Ishikawa (cell line): ENCODE results near the gene PCYT1A.

ENCODE experiments used
- CEBPB ChIP-seq: IDR thresholded peaks from 2 replicates; pipeline ENCODE4 v1.6.1; 2012
- CREB1 ChIP-seq: IDR thresholded peaks from 2 replicates; pipeline ENCODE4 v1.6.1; 2012; ENCODE audit warnings: low read depth
- EGR1 ChIP-seq: IDR thresholded peaks from 2 replicates; pipeline ENCODE4 v1.6.1; 2012
- EP300 ChIP-seq: IDR thresholded peaks from 2 replicates; pipeline ENCODE4 v1.6.1; 2012; ENCODE audit warnings: borderline replicate concordance
- FOXM1 ChIP-seq: IDR thresholded peaks from 2 replicates; pipeline ENCODE4 v1.6.1; 2012; ENCODE audit warnings: low read depth, borderline replicate concordance
- MAX ChIP-seq: IDR thresholded peaks from 2 replicates; pipeline ENCODE4 v1.6.1; 2012
- NFIC ChIP-seq: IDR thresholded peaks from 2 replicates; pipeline ENCODE4 v1.6.1; 2012
- RAD21 ChIP-seq: IDR thresholded peaks from 2 replicates; pipeline ENCODE4 v1.6.1; 2012; ENCODE audit warnings: low read depth
- REST ChIP-seq: IDR thresholded peaks from 2 replicates; pipeline ENCODE4 v1.6.1; 2012; ENCODE audit warnings: low read depth, mild to moderate bottlenecking
- TAF1 ChIP-seq: IDR thresholded peaks from 2 replicates; pipeline ENCODE4 v1.6.1; 2012; ENCODE audit warnings: low read depth, mild to moderate bottlenecking
- TCF12 ChIP-seq: IDR thresholded peaks from 2 replicates; pipeline ENCODE4 v1.6.1; 2012; ENCODE audit warnings: low read depth
- TEAD4 ChIP-seq: IDR thresholded peaks from 2 replicates; pipeline ENCODE4 v1.6.1; 2012
- USF1 ChIP-seq: IDR thresholded peaks from 2 replicates; pipeline ENCODE4 v1.6.1; 2012
- YY1 ChIP-seq: IDR thresholded peaks from 2 replicates; pipeline ENCODE4 v1.6.1; 2012; ENCODE audit warnings: low read depth
- ZBTB7A ChIP-seq: IDR thresholded peaks from 2 replicates; pipeline ENCODE4 v1.6.1; 2012; ENCODE audit warnings: low read depth

The PCYT1A gene

GRCh38 chr3:196255776-196256175, 31.8 kb downstream of the PCYT1A start:
- TF ChIP-seq RAD21 (no peak), EGR1 (no peak), CEBPB (no peak), TEAD4 (no peak), MAX (no peak), NFIC (no peak)

GRCh38 chr3:196254376-196255283, 32.9 kb downstream of the PCYT1A start:
- TF ChIP-seq EP300 = no peak
- TF ChIP-seq CEBPB = no peak
- TF ChIP-seq TCF12 = no peak
- no peak for TF ChIP-seq RAD21
- no peak for TF ChIP-seq ZBTB7A
- no peak for TF ChIP-seq MAX
- TF ChIP-seq TEAD4 = no peak
- TF ChIP-seq EGR1 = no peak
- no peak for TF ChIP-seq CREB1
- TF ChIP-seq YY1 = no peak
- TF ChIP-seq USF1 = no peak

- TF ChIP-seq TCF12 (no peak), RAD21 (no peak), CREB1 (no peak), EGR1 (no peak), EP300 (no peak), USF1 (no peak), NFIC (no peak), CEBPB (no peak), FOXM1 (no peak), TEAD4 (no peak), YY1 (no peak), TAF1 (no peak), ZBTB7A (no peak), REST (no peak), MAX (no peak)
Measured at GRCh38 chr3:196251918-196252317, 35.6 kb downstream of the PCYT1A start.

- TF ChIP-seq RAD21 = no peak
- TF ChIP-seq USF1 = no peak
- TF ChIP-seq NFIC = no peak
- TF ChIP-seq TAF1 = no peak
Measured at GRCh38 chr3:196246612-196247308, 40.8 kb downstream of the PCYT1A start.

GRCh38 chr3:196241704-196242103, 45.8 kb downstream of the PCYT1A start:
- TF ChIP-seq CREB1 (no peak), FOXM1 (no peak), TAF1 (no peak), ZBTB7A (no peak), NFIC (no peak), EP300 (no peak), YY1 (no peak), CEBPB (no peak), TCF12 (no peak)

- TF ChIP-seq TAF1 (no peak), MAX (no peak), EGR1 (no peak), FOXM1 (no peak), CREB1 (no peak), CEBPB (no peak), USF1 (no peak), NFIC (no peak), REST (no peak), RAD21 (no peak), ZBTB7A (no peak)
Measured at GRCh38 chr3:196240424-196240823, 47.1 kb downstream of the PCYT1A start.
